Gastrocnemius medialis (tissue), 4 donors: ENCODE measurements around the gene ATAD1.

ENCODE experiments used
- POLR2A ChIP-seq, 2 donors: fragments of 450-650 bp; IDR thresholded peaks; one replicate each; pipeline ENCODE4 v1.6.1; 2017; ENCODE audit warnings: antibody characterized with exemption in 2 of 2, mild to moderate bottlenecking in 2 of 2, moderate library complexity in 2 of 2
- TF ChIP-seq, protein P1 (sequence below), 5 experiments: fragments of 450-650 bp in 3 of 5; fragments of 200-600 bp in 2 of 5; sonication (generic) in 2 of 5; IDR thresholded peaks in 4 of 5; conservative IDR thresholded peaks in 1 of 5; 1 replicate in 4 of 5; 2 replicates in 1 of 5; pipeline ENCODE4 v1.5.1; 2016 to 2019; ENCODE audit warnings: antibody characterized with exemption in 5 of 5, mild to moderate bottlenecking in 3 of 5, moderate library complexity in 3 of 5

- no peak for TF ChIP-seq POLR2A (IDR thresholded peaks at IDR 0.05)
- TF ChIP-seq, protein P1, sequence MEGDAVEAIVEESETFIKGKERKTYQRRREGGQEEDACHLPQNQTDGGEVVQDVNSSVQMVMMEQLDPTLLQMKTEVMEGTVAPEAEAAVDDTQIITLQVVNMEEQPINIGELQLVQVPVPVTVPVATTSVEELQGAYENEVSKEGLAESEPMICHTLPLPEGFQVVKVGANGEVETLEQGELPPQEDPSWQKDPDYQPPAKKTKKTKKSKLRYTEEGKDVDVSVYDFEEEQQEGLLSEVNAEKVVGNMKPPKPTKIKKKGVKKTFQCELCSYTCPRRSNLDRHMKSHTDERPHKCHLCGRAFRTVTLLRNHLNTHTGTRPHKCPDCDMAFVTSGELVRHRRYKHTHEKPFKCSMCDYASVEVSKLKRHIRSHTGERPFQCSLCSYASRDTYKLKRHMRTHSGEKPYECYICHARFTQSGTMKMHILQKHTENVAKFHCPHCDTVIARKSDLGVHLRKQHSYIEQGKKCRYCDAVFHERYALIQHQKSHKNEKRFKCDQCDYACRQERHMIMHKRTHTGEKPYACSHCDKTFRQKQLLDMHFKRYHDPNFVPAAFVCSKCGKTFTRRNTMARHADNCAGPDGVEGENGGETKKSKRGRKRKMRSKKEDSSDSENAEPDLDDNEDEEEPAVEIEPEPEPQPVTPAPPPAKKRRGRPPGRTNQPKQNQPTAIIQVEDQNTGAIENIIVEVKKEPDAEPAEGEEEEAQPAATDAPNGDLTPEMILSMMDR (IDR thresholded peaks at IDR 0.05 in 4 of 5, conservative IDR thresholded peaks at IDR 0.05 in 1 of 5), result no peak
These were observed 44.6 kb upstream of the ATAD1 start for GRCh38 chr10:87862679-87863052.
